GM12878 (cell line): Measurements from ENCODE around the gene TDRD12.

Source experiments
- CHD4 ChIP-seq: fragments of 200-600 bp; sonication (generic); IDR thresholded peaks from 2 replicates; pipeline ENCODE4 v1.6.1; 2016; ENCODE audit warnings: mild to moderate bottlenecking
- CTCF ChIP-seq, 3 experiments: IDR thresholded peaks in 2 of 3; conservative IDR thresholded peaks in 1 of 3; 2 replicates each; pipeline ENCODE4 v1.5.1; 2011; ENCODE audit warnings: low read depth in 3 of 3, low read length in 3 of 3, mild to moderate bottlenecking in 3 of 3, control low read depth in 2 of 3, moderate library complexity in 2 of 3, inconsistent platforms in 1 of 3, mixed read lengths in 1 of 3; ENCODE audit not compliant: control insufficient read depth in 2 of 3, insufficient read depth in 1 of 3; ENCODE audit errors: extremely low read depth in 1 of 3
- EZH2 ChIP-seq: IDR thresholded peaks from 2 replicates; pipeline ENCODE4 v1.6.1; 2012; ENCODE audit warnings: low read depth, mild to moderate bottlenecking, control low read depth, inconsistent platforms, low read length, borderline replicate concordance; ENCODE audit not compliant: control insufficient read depth
- GABPA ChIP-seq: IDR thresholded peaks from 2 replicates; pipeline ENCODE4 v1.6.1; 2014; ENCODE audit warnings: antibody characterized with exemption, low read depth, mild to moderate bottlenecking, inconsistent platforms
- KAT2A ChIP-seq: conservative IDR thresholded peaks from 2 replicates; pipeline ENCODE4 v1.6.1; 2011; ENCODE audit warnings: low read depth, low read length; ENCODE audit not compliant: control insufficient read depth
- RAD21 ChIP-seq: IDR thresholded peaks from 2 replicates; pipeline ENCODE4 v1.6.1; 2011; ENCODE audit warnings: mild to moderate bottlenecking, low read depth, low read length, moderate library complexity; ENCODE audit not compliant: insufficient read depth
- RAD51 ChIP-seq: fragments of 450-650 bp; IDR thresholded peaks from 2 replicates; pipeline ENCODE4 v1.6.1; 2016; ENCODE audit warnings: moderate library complexity, mild to moderate bottlenecking, inconsistent platforms
- TAF1 ChIP-seq: IDR thresholded peaks from 2 replicates; pipeline ENCODE4 v1.6.1; 2011; ENCODE audit warnings: mild to moderate bottlenecking, low read depth, low read length, borderline replicate concordance

DNA sequence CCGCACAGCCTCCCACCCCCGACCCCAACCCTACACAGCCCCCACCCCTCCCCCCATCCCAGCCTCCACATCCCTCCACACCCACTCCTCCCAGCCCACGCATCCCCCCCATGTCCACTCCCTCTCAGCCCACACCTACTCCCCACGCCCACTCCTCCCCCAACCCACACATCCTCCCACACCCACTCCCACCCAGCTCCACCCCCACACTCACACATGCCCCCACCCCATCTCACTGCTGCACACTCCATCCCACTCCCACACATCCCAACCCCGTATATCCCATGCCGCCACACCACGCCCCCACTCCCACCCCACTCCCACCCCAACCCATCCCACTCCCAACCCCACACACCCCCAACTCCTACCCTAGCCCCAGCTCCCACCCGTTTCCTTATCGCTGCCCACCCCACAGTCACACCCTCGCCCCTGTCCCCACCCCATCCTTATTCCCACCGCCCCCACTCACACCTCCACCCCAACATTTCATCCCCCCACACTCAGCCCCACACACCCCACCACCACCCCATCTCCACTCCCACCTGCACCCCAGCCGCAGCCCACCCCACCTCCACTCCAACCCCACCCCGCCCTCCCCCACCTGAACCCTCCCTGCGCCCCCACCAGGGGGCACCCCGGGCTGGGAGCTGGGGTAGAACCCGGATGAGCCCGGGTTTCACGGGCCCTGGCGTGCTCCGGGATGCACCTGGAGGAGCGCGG lies 809 bp downstream of the TDRD12 start:
- TF ChIP-seq KAT2A (no peak), CHD4 (no peak), RAD21 (no peak), CTCF (IDR thresholded peaks at IDR 0.05 in 2 of 3, conservative IDR thresholded peaks at IDR 0.05 in 1 of 3; ENCODE audit: control insufficient read depth in 2 of 3, extremely low read depth in 1 of 3, insufficient read depth in 1 of 3, low read depth in 3 of 3, low read length in 3 of 3) (no peak), GABPA (no peak), TAF1 (no peak), RAD51 (no peak), EZH2 (no peak)
